Osteoblast (primary cell): Measurements from ENCODE around the gene SCP2. TPM values are rescaled to one million over a fixed set of nuclear protein-coding genes. Genes with fewer than 3 reads are reported as not detected.

Source experiments
- DNase-seq: peaks from one replicate; pipeline ENCODE4 v3.0.0; 2011; ENCODE audit warnings: low spot score, mixed read lengths; ENCODE audit not compliant: insufficient read length; ENCODE audit errors: missing footprints
- H2AFZ ChIP-seq: 2 replicates; pipeline ENCODE4 v1.6.0; 2011; ENCODE audit warnings: mild to moderate bottlenecking, low read length
- H3K27ac ChIP-seq: 2 replicates; pipeline ENCODE4 v1.5.1; 2011; ENCODE audit warnings: mild to moderate bottlenecking, low read depth, low read length, moderate library complexity
- H3K27me3 ChIP-seq: 2 replicates; pipeline ENCODE4 v1.6.0; 2012; ENCODE audit warnings: mild to moderate bottlenecking, control low read depth, inconsistent platforms, low read length, moderate library complexity; ENCODE audit not compliant: insufficient read depth
- H3K36me3 ChIP-seq: 2 replicates; pipeline ENCODE4 v1.5.1; 2011; ENCODE audit warnings: mild to moderate bottlenecking, low read length, control low read depth, moderate library complexity; ENCODE audit not compliant: insufficient read depth
- H3K4me1 ChIP-seq: 2 replicates; pipeline ENCODE4 v1.5.1; 2011; ENCODE audit warnings: mild to moderate bottlenecking, low read length, control low read depth, moderate library complexity; ENCODE audit not compliant: insufficient read depth
- H3K4me2 ChIP-seq: 2 replicates; pipeline ENCODE4 v1.6.0; 2011; ENCODE audit warnings: mild to moderate bottlenecking, low read length; ENCODE audit not compliant: insufficient read depth
- H3K4me3 ChIP-seq: fragments of 200-600 bp; sonication (generic); 3 replicates; pipeline ENCODE4 v1.5.1; 2012; ENCODE audit warnings: mild to moderate bottlenecking, low read length, inconsistent platforms; ENCODE audit not compliant: insufficient read depth
- H3K79me2 ChIP-seq: 2 replicates; pipeline ENCODE4 v1.6.0; 2012; ENCODE audit warnings: mild to moderate bottlenecking, low read length, control low read depth, inconsistent platforms; ENCODE audit not compliant: insufficient read depth
- H3K9me3 ChIP-seq: 2 replicates; pipeline ENCODE4 v1.5.1; 2011; ENCODE audit warnings: low read depth, low read length, control low read depth
- H4K20me1 ChIP-seq: 2 replicates; pipeline ENCODE4 v1.6.0; 2012; ENCODE audit warnings: mild to moderate bottlenecking, low read length, control low read depth; ENCODE audit not compliant: insufficient read depth
- total RNA-seq: library from RNA; depleted of rRNA; stranded (reverse); fragments of >200 nt; gene quantifications from 2 replicates; pipeline ENCODE4 v1.2.3, GENCODE V29; 2012
- TF ChIP-seq, protein P1 (sequence below): IDR thresholded peaks from 2 replicates; pipeline ENCODE4 v1.5.1; 2011; ENCODE audit warnings: mild to moderate bottlenecking, low read depth, low read length, moderate library complexity; ENCODE audit errors: extremely low read depth

The SCP2 gene
- total RNA-seq, 1 donor = 171 TPM

DNA sequence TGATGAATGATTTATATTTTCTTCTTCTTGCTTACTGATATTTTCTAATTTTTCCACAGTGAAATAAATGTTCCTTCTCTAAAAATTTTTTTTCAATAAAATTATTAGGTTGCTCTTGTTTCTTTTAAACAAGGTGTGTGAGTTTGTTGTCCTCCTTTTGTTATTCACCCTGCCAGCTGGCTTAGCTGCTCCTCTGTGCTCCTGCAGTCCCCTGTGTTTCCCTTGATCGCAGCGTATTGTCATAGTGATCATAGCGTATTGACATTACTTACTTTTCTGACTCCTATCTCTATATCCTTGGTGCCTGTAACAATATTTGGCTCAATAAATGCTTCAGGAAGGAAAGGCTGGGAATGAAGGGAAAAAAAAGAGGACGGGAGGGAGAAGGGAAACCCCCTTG, 110.1 kb downstream of the SCP2 start:
- Histone ChIP-seq H3K9me3 (no peaks in the 10 kb centered on the region), H4K20me1 (peaks cover 6% of the 10 kb centered on the region), H3K79me2 (peaks cover 4% of the 10 kb centered on the region), H3K4me1 (no peaks in the 10 kb centered on the region), H3K36me3 (peaks cover 22% of the 10 kb centered on the region), H3K27ac (no peak overlapping the region), H2AFZ (no peak overlapping the region), H3K27me3 (no peaks in the 10 kb centered on the region), H3K4me3 (no peak overlapping the region), H3K4me2 (no peak overlapping the region)
- DNase-seq = no peak
- TF ChIP-seq, protein P1, sequence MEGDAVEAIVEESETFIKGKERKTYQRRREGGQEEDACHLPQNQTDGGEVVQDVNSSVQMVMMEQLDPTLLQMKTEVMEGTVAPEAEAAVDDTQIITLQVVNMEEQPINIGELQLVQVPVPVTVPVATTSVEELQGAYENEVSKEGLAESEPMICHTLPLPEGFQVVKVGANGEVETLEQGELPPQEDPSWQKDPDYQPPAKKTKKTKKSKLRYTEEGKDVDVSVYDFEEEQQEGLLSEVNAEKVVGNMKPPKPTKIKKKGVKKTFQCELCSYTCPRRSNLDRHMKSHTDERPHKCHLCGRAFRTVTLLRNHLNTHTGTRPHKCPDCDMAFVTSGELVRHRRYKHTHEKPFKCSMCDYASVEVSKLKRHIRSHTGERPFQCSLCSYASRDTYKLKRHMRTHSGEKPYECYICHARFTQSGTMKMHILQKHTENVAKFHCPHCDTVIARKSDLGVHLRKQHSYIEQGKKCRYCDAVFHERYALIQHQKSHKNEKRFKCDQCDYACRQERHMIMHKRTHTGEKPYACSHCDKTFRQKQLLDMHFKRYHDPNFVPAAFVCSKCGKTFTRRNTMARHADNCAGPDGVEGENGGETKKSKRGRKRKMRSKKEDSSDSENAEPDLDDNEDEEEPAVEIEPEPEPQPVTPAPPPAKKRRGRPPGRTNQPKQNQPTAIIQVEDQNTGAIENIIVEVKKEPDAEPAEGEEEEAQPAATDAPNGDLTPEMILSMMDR = no peak

DNA sequence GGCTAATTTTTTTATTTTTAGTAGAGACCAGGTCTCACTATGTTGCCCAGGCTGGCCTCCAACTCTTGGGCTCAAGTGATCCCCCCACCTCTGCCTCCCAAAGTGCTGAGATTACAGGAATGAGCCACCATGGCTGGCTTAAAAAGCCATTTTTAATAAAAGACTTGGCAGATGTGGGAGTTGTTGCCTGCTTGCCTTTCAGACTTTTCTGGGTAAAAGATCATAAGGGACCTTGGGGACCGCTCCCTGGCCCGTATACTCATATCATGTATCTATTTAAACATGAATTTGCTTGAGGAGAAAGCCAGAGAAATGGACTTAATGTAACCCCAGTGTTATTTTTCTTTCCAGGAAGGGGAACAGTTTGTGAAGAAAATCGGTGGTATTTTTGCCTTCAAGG, 111.5 kb downstream of the SCP2 start:
- Histone ChIP-seq H3K4me3 (no peak overlapping the region), H3K36me3 (peaks cover 18% of the 10 kb centered on the region), H3K4me2 (no peak overlapping the region), H3K27me3 (no peaks in the 10 kb centered on the region), H3K9me3 (no peaks in the 10 kb centered on the region), H3K79me2 (no peaks in the 10 kb centered on the region), H3K4me1 (peaks cover 5% of the 10 kb centered on the region), H3K27ac (no peak overlapping the region), H2AFZ (no peak overlapping the region), H4K20me1 (peaks cover 3% of the 10 kb centered on the region)
- TF ChIP-seq, protein P1 = no peak
- no peak for DNase-seq

DNA sequence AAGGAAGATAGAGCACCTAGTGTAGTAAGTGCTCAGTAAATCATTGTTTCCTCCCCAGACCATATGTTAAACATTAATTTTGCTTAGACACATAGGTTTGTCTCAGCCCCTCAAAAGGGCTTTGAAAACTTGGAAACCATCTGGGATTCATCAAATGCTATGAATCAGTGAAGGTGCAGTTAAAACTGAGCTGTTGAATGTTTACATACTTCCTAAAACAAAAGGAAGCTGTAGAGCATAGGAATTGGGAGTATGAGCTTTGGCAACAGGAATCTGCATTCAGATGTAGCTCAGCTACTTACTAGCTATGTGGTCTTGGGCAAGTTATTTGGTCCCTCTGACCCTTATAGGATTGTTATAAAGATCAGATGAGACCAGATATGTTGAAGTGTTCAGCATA, 116.2 kb downstream of the SCP2 start:
- Histone ChIP-seq H3K79me2 (no peaks in the 10 kb centered on the region), H3K4me2 (no peak overlapping the region), H3K36me3 (peaks cover 15% of the 10 kb centered on the region), H3K27ac (no peak overlapping the region), H4K20me1 (no peaks in the 10 kb centered on the region), H3K9me3 (no peaks in the 10 kb centered on the region), H3K4me1 (peaks cover 20% of the 10 kb centered on the region), H3K4me3 (no peak overlapping the region), H3K27me3 (no peaks in the 10 kb centered on the region), H2AFZ (no peak overlapping the region)
- peak; percentile 43 for DNase-seq
- TF ChIP-seq, protein P1 = no peak

DNA sequence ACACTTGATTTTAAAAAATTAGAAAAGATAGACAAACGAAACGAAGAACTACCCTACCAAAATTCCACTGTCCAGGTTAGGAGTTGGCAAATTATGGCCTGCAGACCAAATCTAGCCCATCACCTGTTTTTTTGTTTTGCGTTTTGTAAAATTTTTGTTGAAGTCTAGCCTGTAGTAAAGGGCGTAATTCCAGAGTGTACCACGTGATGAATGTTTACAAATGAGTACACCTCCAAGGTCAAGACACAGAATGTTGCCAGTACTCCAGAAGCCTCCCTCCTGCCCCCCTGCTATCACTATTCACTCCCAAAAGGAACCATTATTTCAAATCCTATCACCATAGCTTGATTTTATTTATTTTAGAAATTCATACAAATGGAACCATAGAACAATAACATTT, 117.8 kb downstream of the SCP2 start:
- H3K36me3 ChIP-seq = peaks cover 8% of the 10 kb centered on the region
- no peaks in the 10 kb centered on the region for H3K9me3 ChIP-seq
- H4K20me1 ChIP-seq = no peaks in the 10 kb centered on the region
- TF ChIP-seq, protein P1 = no peak
- no peaks in the 10 kb centered on the region for H3K27me3 ChIP-seq
- H2AFZ ChIP-seq = no peak overlapping the region
- H3K4me3 ChIP-seq = no peak overlapping the region
- no peak overlapping the region for H3K27ac ChIP-seq
- no peak overlapping the region for H3K4me2 ChIP-seq
- H3K79me2 ChIP-seq = no peaks in the 10 kb centered on the region
- H3K4me1 ChIP-seq = peaks cover 20% of the 10 kb centered on the region
- DNase-seq = no peak
